H1 (cell line): ENCODE results near the gene NRP2. TPM values are rescaled to one million over a fixed set of nuclear protein-coding genes. Genes with fewer than 3 reads are reported as not detected.

ENCODE experiments used
- CTCF ChIA-PET: fragments of 300-600 bp; sonication (Branson Sonifier 250); formaldehyde crosslinking; loops from one replicate; lab custom pipeline; 2021; ENCODE audit not compliant: partially characterized antibody; lab: Charles Lee
- POLR2A ChIA-PET: fragments of 300-600 bp; sonication (Branson Sonifier 250); formaldehyde crosslinking; loops from one replicate; lab custom pipeline; 2021; ENCODE audit warnings: inconsistent platforms; ENCODE audit not compliant: partially characterized antibody; lab: Charles Lee
- DNase-seq, 2 experiments: peaks; one replicate each; pipeline versions ENCODE4 v3.0.0 to v3.0.0-alpha.2; 2010 to 2022; ENCODE audit warnings: low spot score in 2 of 2, low read depth in 1 of 2, mixed read lengths in 1 of 2
- FAIRE-seq: peaks from 2 replicates; lab custom pipeline; 2011; peaks lifted over from hg19 to GRCh38; lab: Jason Lieb, UNC
- H2AFZ ChIP-seq: 2 replicates; pipeline ENCODE4 v1.8.1; 2012; ENCODE audit warnings: low read length, inconsistent platforms
- H2AK5ac ChIP-seq: 2 replicates; pipeline ENCODE4 v1.6.1; 2013; ENCODE audit warnings: low read depth, low read length
- H2BK120ac ChIP-seq: replicated peaks from 2 replicates; pipeline ENCODE3; 2013; ENCODE audit warnings: low read depth, low read length, inconsistent platforms
- H2BK12ac ChIP-seq: 2 replicates; pipeline ENCODE4 v1.6.1; 2013; ENCODE audit warnings: low read depth, low read length
- H2BK15ac ChIP-seq: 2 replicates; pipeline ENCODE4 v1.6.1; 2013; ENCODE audit warnings: low read length
- H2BK20ac ChIP-seq: 2 replicates; pipeline ENCODE4 v1.6.1; 2013; ENCODE audit warnings: low read length
- H2BK5ac ChIP-seq: 2 replicates; pipeline ENCODE4 v1.6.1; 2013; ENCODE audit warnings: low read depth, low read length
- H3K14ac ChIP-seq: 2 replicates; pipeline ENCODE4 v1.6.1; 2013; ENCODE audit warnings: inconsistent platforms; ENCODE audit not compliant: insufficient read length
- H3K18ac ChIP-seq: 2 replicates; pipeline ENCODE4 v1.6.1; 2013; ENCODE audit warnings: low read length; ENCODE audit errors: extremely low read depth
- H3K23ac ChIP-seq: 2 replicates; pipeline ENCODE4 v1.6.1; 2013; ENCODE audit warnings: inconsistent platforms; ENCODE audit not compliant: insufficient read length
- H3K23me2 ChIP-seq: 2 replicates; pipeline ENCODE4 v1.6.1; 2013; ENCODE audit warnings: low read depth, low read length
- H3K27ac ChIP-seq: 2 replicates; pipeline ENCODE4 v1.6.1; 2011; ENCODE audit warnings: low read depth, low read length, inconsistent platforms
- H3K27me3 ChIP-seq, 4 experiments: replicated peaks in 1 of 4; 1 replicate in 1 of 4; 2 replicates in 3 of 4; pipeline versions ENCODE4 v1.6.1 to v1.8.1; 2011 to 2013; ENCODE audit warnings: low read length in 3 of 4, mild to moderate bottlenecking in 3 of 4, inconsistent platforms in 2 of 4, mixed read lengths in 2 of 4, moderate library complexity in 1 of 4; ENCODE audit not compliant: control insufficient read depth in 3 of 4, insufficient read depth in 3 of 4; ENCODE audit errors: extremely low read depth in 1 of 4
- H3K36me3 ChIP-seq, 4 experiments: 2 replicates each; pipeline versions ENCODE4 v1.6.1 to v1.8.1; 2011 to 2013; ENCODE audit warnings: mild to moderate bottlenecking in 4 of 4, low read length in 3 of 4, moderate library complexity in 2 of 4, control low read depth in 1 of 4, inconsistent platforms in 1 of 4; ENCODE audit not compliant: insufficient read depth in 4 of 4, control insufficient read depth in 2 of 4
- H3K4ac ChIP-seq: replicated peaks from 2 replicates; pipeline ENCODE3; 2013; ENCODE audit warnings: low read length, low read depth, mixed read lengths, inconsistent platforms; ENCODE audit not compliant: insufficient read length
- H3K4me1 ChIP-seq, 4 experiments: replicated peaks in 1 of 4; 1 replicate in 1 of 4; 2 replicates in 3 of 4; pipeline versions ENCODE4 v1.6.1 to v1.8.1; 2011 to 2013; ENCODE audit warnings: low read length in 3 of 4, inconsistent platforms in 2 of 4, mixed read lengths in 1 of 4; ENCODE audit not compliant: insufficient read depth in 4 of 4, control insufficient read depth in 3 of 4
- H3K4me2 ChIP-seq, 2 experiments: 2 replicates each; pipeline versions ENCODE4 v1.6.1 to v1.8.1; 2011 to 2013; ENCODE audit warnings: low read depth in 2 of 2, low read length in 2 of 2, control low read depth in 1 of 2, inconsistent platforms in 1 of 2, mild to moderate bottlenecking in 1 of 2; ENCODE audit not compliant: insufficient read depth in 1 of 2
- H3K4me3 ChIP-seq, 4 experiments: fragments of 200-600, 300-600 bp in 1 of 4; sonication (generic), shearing (Covaris generic), sonication (Bioruptor Twin) in 1 of 4; 2 replicates each; pipeline versions ENCODE4 v1.5.1 to v1.8.1; 2011 to 2016; ENCODE audit warnings: low read length in 4 of 4, low read depth in 3 of 4, control low read depth in 2 of 4, inconsistent platforms in 2 of 4, mild to moderate bottlenecking in 2 of 4, mixed read lengths in 1 of 4, moderate library complexity in 1 of 4; ENCODE audit not compliant: insufficient read depth in 2 of 4; ENCODE audit errors: extremely low read depth in 1 of 4
- H3K56ac ChIP-seq: replicated peaks from 2 replicates; pipeline ENCODE3; 2013; ENCODE audit warnings: low read depth, mild to moderate bottlenecking, mixed read lengths, low read length, inconsistent platforms; ENCODE audit not compliant: insufficient read length
- H3K79me1 ChIP-seq: 2 replicates; pipeline ENCODE4 v1.6.1; 2013; ENCODE audit warnings: low read depth, low read length, control low read depth
- H3K79me2 ChIP-seq, 2 experiments: 2 replicates each; pipeline versions ENCODE4 v1.6.1 to v1.8.1; 2012 to 2013; ENCODE audit warnings: low read length in 2 of 2, mild to moderate bottlenecking in 2 of 2, inconsistent platforms in 1 of 2; ENCODE audit not compliant: insufficient read depth in 2 of 2, control insufficient read depth in 1 of 2
- H3K9ac ChIP-seq, 4 experiments: replicated peaks in 1 of 4; 1 replicate in 1 of 4; 2 replicates in 3 of 4; pipeline versions ENCODE4 v1.6.1 to v1.8.1; 2011 to 2013; ENCODE audit warnings: low read depth in 3 of 4, low read length in 3 of 4, control low read depth in 2 of 4, mild to moderate bottlenecking in 2 of 4, moderate library complexity in 2 of 4, inconsistent platforms in 1 of 4; ENCODE audit errors: extremely low read depth in 1 of 4
- H3K9me3 ChIP-seq, 2 experiments: 2 replicates each; pipeline versions ENCODE4 v1.6.1 to v1.8.1; 2012 to 2013; ENCODE audit warnings: mild to moderate bottlenecking in 2 of 2, moderate library complexity in 2 of 2, control low read depth in 1 of 2, inconsistent platforms in 1 of 2, low read depth in 1 of 2, low read length in 1 of 2, mixed read lengths in 1 of 2; ENCODE audit not compliant: insufficient read depth in 2 of 2
- H4K20me1 ChIP-seq, 2 experiments: replicated peaks in 1 of 2; 2 replicates each; pipeline versions ENCODE3 to v1.8.1; 2011 to 2013; ENCODE audit warnings: inconsistent platforms in 2 of 2, low read length in 2 of 2, mild to moderate bottlenecking in 1 of 2; ENCODE audit not compliant: insufficient read depth in 2 of 2, control insufficient read depth in 1 of 2
- H4K5ac ChIP-seq: 2 replicates; pipeline ENCODE4 v1.6.1; 2013; ENCODE audit warnings: low read length, low read depth, mixed read lengths, inconsistent platforms; ENCODE audit not compliant: insufficient read length
- H4K8ac ChIP-seq: 2 replicates; pipeline ENCODE4 v1.8.0; 2013; ENCODE audit warnings: mild to moderate bottlenecking, moderate library complexity, low read length, inconsistent platforms; ENCODE audit not compliant: insufficient read depth; ENCODE audit errors: extremely low read depth
- H4K91ac ChIP-seq: replicated peaks from 2 replicates; pipeline ENCODE3; 2013; ENCODE audit warnings: low read length, mixed read lengths, inconsistent platforms; ENCODE audit not compliant: insufficient read length
- BCL11A ChIP-seq, 2 experiments: IDR thresholded peaks; one replicate each; pipeline ENCODE4 v1.6.1; 2011; ENCODE audit warnings: low read depth in 2 of 2, low read length in 2 of 2, mild to moderate bottlenecking in 2 of 2
- EP300 ChIP-seq, 2 experiments: IDR thresholded peaks; 1 replicate in 1 of 2; 2 replicates in 1 of 2; pipeline ENCODE4 v1.6.1; 2011 to 2012; ENCODE audit warnings: low read depth in 2 of 2, low read length in 2 of 2, mild to moderate bottlenecking in 2 of 2, borderline replicate concordance in 1 of 2, inconsistent platforms in 1 of 2, moderate library complexity in 1 of 2
- FOSL1 ChIP-seq: IDR thresholded peaks from 2 replicates; pipeline ENCODE4 v1.6.1; 2011; ENCODE audit warnings: mild to moderate bottlenecking, low read depth, low read length, moderate library complexity; ENCODE audit not compliant: insufficient read depth
- POLR2A ChIP-seq, 2 experiments: IDR thresholded peaks; 1 replicate in 1 of 2; 2 replicates in 1 of 2; pipeline ENCODE4 v1.6.1; 2011; ENCODE audit warnings: low read depth in 2 of 2, low read length in 2 of 2, mild to moderate bottlenecking in 2 of 2; ENCODE audit errors: control extremely low read depth in 1 of 2
- POLR2AphosphoS5 ChIP-seq: IDR thresholded peaks from 2 replicates; pipeline ENCODE4 v1.6.1; 2011; ENCODE audit warnings: low read depth, low read length
- POU5F1 ChIP-seq: IDR thresholded peaks from 2 replicates; pipeline ENCODE4 v1.6.1; 2011; ENCODE audit warnings: low read depth, mild to moderate bottlenecking, low read length, moderate library complexity
- SRF ChIP-seq: IDR thresholded peaks from 2 replicates; pipeline ENCODE4 v1.6.1; 2011; ENCODE audit warnings: mild to moderate bottlenecking, low read depth, low read length, moderate library complexity
- TCF12 ChIP-seq: IDR thresholded peaks from 2 replicates; pipeline ENCODE4 v1.6.1; 2011; ENCODE audit warnings: low read depth, mild to moderate bottlenecking, low read length
- WGBS, 2 experiments: shearing (Covaris generic) in 1 of 2; methylation state at CpG; one replicate each; pipeline versions ENCODE4 v1.1.6 to v1.1.7; 2013 to 2015; ENCODE audit warnings: low lambda C conversion rate in 2 of 2, mixed read lengths in 2 of 2, inconsistent platforms in 1 of 2, low coverage in 1 of 2, missing lambda C conversion rate in 1 of 2; ENCODE audit not compliant: insufficient replicate concordance in 2 of 2, insufficient coverage in 1 of 2, insufficient read length in 1 of 2; ENCODE audit errors: extremely low coverage in 1 of 2, missing lambda C conversion rate in 1 of 2; 5-methylcytosine and 5-hydroxymethylcytosine counted together
- polyA plus RNA-seq, 7 experiments: library from polyadenylated mRNA; depleted of rRNA in 3 of 7; stranded (reverse) in 5 of 7; unstranded in 2 of 7; fragments of >200 nt in 5 of 7; fragments of 200-250 nt in 2 of 7; gene quantifications; 1 replicate in 5 of 7; 2 replicates in 1 of 7; 4 replicates in 1 of 7; pipeline versions ENCODE4 v1.2.1 to v1.2.3, GENCODE V29; 2011 to 2013; ENCODE audit warnings: missing spikeins in 2 of 7, mixed read lengths in 2 of 7
- total RNA-seq: library from RNA; stranded (reverse); fragmentation: NEBNext Ultra II Directional; extraction: Animal tissue kit (Norgen Biotek cat#: 25700); gene quantifications from 2 replicates; pipeline ENCODE4 v1.2.1, GENCODE V29; 2021

Gene NRP2
- total and polyA plus RNA-seq, 2 of the 8 experiments (the other 6 are each of a cell fraction or from before 2014, with no cell fraction given), result 32.0 to 37.8 TPM

GRCh38 chr2:205730701-205731582, 48.6 kb downstream of the NRP2 start:
- no peak overlapping the region for H2AFZ ChIP-seq
- peaks cover 4 to 40% (median 30%) of the 10 kb centered on the region in 4 experiments; a peak in 7 of 8 replicates for H3K36me3 ChIP-seq
- no peak overlapping the region for H4K5ac ChIP-seq
- H3K18ac ChIP-seq, result peak overlapping the region; percentile 49; the same call in 1 of the 2 replicates
- H3K4me3 ChIP-seq, result no peak overlapping the region
- no peaks in the 10 kb centered on the region for H3K9me3 ChIP-seq
- H4K91ac ChIP-seq, result no peak overlapping the region
- H4K20me1 ChIP-seq, result no peaks in the 10 kb centered on the region
- no peaks in the 10 kb centered on the region for H3K27me3 ChIP-seq
- 0 out of 2 replicates have a peak overlapping the region, but pooled peaks have one; percentile 13 for H2BK15ac ChIP-seq
- no peak overlapping the region for H3K23ac ChIP-seq
- H3K79me1 ChIP-seq, result peaks cover 3% of the 10 kb centered on the region; the same call in 1 of the 2 replicates
- H3K79me2 ChIP-seq, result no peaks in the 10 kb centered on the region
- no peak overlapping the region for H2AK5ac ChIP-seq
- H3K27ac ChIP-seq, result no peak overlapping the region
- no peak overlapping the region for H2BK12ac ChIP-seq
- H4K8ac ChIP-seq, result no peak overlapping the region
- H3K14ac ChIP-seq, result no peak overlapping the region
- no peak overlapping the region for H3K56ac ChIP-seq
- 0 out of 2 replicates have a peak overlapping the region, but pooled peaks have one; percentile 41 for H2BK5ac ChIP-seq
- H3K23me2 ChIP-seq, result no peaks in the 10 kb centered on the region
- peaks cover 4 to 28% (median 17%) of the 10 kb centered on the region in 4 experiments for H3K4me1 ChIP-seq
- no peak overlapping the region for H3K9ac ChIP-seq
- WGBS, 2 experiments, result 73% methylated on average over 9 of the region's 9 CpGs; no CpG with 5 or more reads in 1 of the 2 experiments
- no peak overlapping the region for H2BK120ac ChIP-seq
- H2BK20ac ChIP-seq, result 0 out of 2 replicates have a peak overlapping the region, but pooled peaks have one; percentile 36
- DNase-seq (no peak), FAIRE-seq (no peak)
- H3K4me2 ChIP-seq, result peak overlapping the region in 1 of 2 experiments; percentile 10; a peak in 1 of 4 replicates
- H3K4ac ChIP-seq, result no peak overlapping the region
- ChIA-PET POLR2A (interaction anchor here (1.4 kb wide), 1 partner anchor 11 kb away, joined by 3 read pairs; no protein-coding TSS in a partner anchor), CTCF (interaction anchor here (0.7 to 6.7 kb wide), 5 partner anchors 12 to 217 kb away, joined by 3 to 82 read pairs (median 3); no protein-coding TSS in a partner anchor)
- TF ChIP-seq TCF12 (no peak), SRF (no peak), POU5F1 (no peak), FOSL1 (no peak), POLR2AphosphoS5 (no peak), BCL11A (IDR thresholded peaks at IDR 0.05; ENCODE audit: low read depth in 2 of 2, low read length in 2 of 2) (no peak), POLR2A (IDR thresholded peaks at IDR 0.05; ENCODE audit: control extremely low read depth in 1 of 2, low read depth in 2 of 2, low read length in 2 of 2) (no peak), EP300 (IDR thresholded peaks at IDR 0.05; ENCODE audit: borderline replicate concordance in 1 of 2, low read depth in 2 of 2, low read length in 2 of 2) (no peak)
